ENCODE measurements around the gene KCNMA1.

Gene KCNMA1

GRCh38 chr10:77236029-77236428 is 401.6 kb downstream of the KCNMA1 start:
- no peak for DNase-seq (ENCODE audit: low read depth)

GRCh38 chr10:77234599-77234998 is 403.0 kb downstream of the KCNMA1 start:
- no peak for DNase-seq (ENCODE audit: low read depth)

GRCh38 chr10:77233466-77233865 is 404.1 kb downstream of the KCNMA1 start:
- no peak for DNase-seq (ENCODE audit: low read depth)

GRCh38 chr10:77231884-77232610 is 405.6 kb downstream of the KCNMA1 start:
- DNase-seq (ENCODE audit: low read depth) = no peak

GRCh38 chr10:77231375-77231774 is 406.2 kb downstream of the KCNMA1 start:
- no peak for DNase-seq (ENCODE audit: low read depth)

GRCh38 chr10:77230194-77230593 is 407.4 kb downstream of the KCNMA1 start:
- no peak for DNase-seq (ENCODE audit: low read depth)

GRCh38 chr10:77229704-77230103 is 407.9 kb downstream of the KCNMA1 start:
- no peak for DNase-seq (ENCODE audit: low read depth)

GRCh38 chr10:77228559-77228958 is 409.0 kb downstream of the KCNMA1 start:
- no peak for DNase-seq (ENCODE audit: low read depth)

GRCh38 chr10:77226853-77227565 is 410.6 kb downstream of the KCNMA1 start:
- no peak for DNase-seq (ENCODE audit: low read depth)

GRCh38 chr10:77226452-77226851 is 411.2 kb downstream of the KCNMA1 start:
- DNase-seq (ENCODE audit: low read depth) = no peak

GRCh38 chr10:77226020-77226419 is 411.6 kb downstream of the KCNMA1 start:
- no peak for DNase-seq (ENCODE audit: low read depth)

GRCh38 chr10:77223526-77224460 is 413.8 kb downstream of the KCNMA1 start:
- no peak for DNase-seq (ENCODE audit: low read depth)

GRCh38 chr10:77220150-77220549 is 417.5 kb downstream of the KCNMA1 start:
- DNase-seq (ENCODE audit: low read depth) = no peak

- no peak for DNase-seq (ENCODE audit: low read depth)
These were observed 418.6 kb downstream of the KCNMA1 start for GRCh38 chr10:77219046-77219445.

- DNase-seq (ENCODE audit: low read depth) = no peak
These were observed 422.8 kb downstream of the KCNMA1 start for GRCh38 chr10:77214799-77215198.

- DNase-seq (ENCODE audit: low read depth) = no peak
These were observed 425.0 kb downstream of the KCNMA1 start for GRCh38 chr10:77212632-77213031.

- DNase-seq (ENCODE audit: low read depth) = no peak
These were observed 427.0 kb downstream of the KCNMA1 start for GRCh38 chr10:77210645-77211044.

- DNase-seq (ENCODE audit: low read depth) = no peak
These were observed 428.8 kb downstream of the KCNMA1 start for GRCh38 chr10:77208684-77209256.

- no peak for DNase-seq (ENCODE audit: low read depth)
These were observed 429.8 kb downstream of the KCNMA1 start for GRCh38 chr10:77207828-77208185.

- DNase-seq (ENCODE audit: low read depth) = no peak
These were observed 430.3 kb downstream of the KCNMA1 start for GRCh38 chr10:77207182-77207827.

- DNase-seq (ENCODE audit: low read depth) = no peak
These were observed 432.5 kb downstream of the KCNMA1 start for GRCh38 chr10:77205135-77205534.

- no peak for DNase-seq (ENCODE audit: low read depth)
These were observed 433.4 kb downstream of the KCNMA1 start for GRCh38 chr10:77204171-77204570.

Data from CMK (cell line).